ENCODE results near the gene DIAPH2.

Gene DIAPH2

GRCh38 chrX:96982161-96982560 is 297.5 kb downstream of the DIAPH2 start:
- no peak for DNase-seq

GRCh38 chrX:96984538-96984937 is 299.9 kb downstream of the DIAPH2 start:
- no peak for DNase-seq

- DNase-seq = no peak
These were observed 300.4 kb downstream of the DIAPH2 start for GRCh38 chrX:96985046-96985445.

GRCh38 chrX:96987228-96987627 is 302.6 kb downstream of the DIAPH2 start:
- DNase-seq = no peak

GRCh38 chrX:96989830-96990571 is 305.4 kb downstream of the DIAPH2 start:
- no peak for DNase-seq

- DNase-seq = no peak
These were observed 309.5 kb downstream of the DIAPH2 start for GRCh38 chrX:96994093-96994492.

GRCh38 chrX:96997196-96997595 is 312.6 kb downstream of the DIAPH2 start:
- no peak for DNase-seq

- no peak for DNase-seq
These were observed 316.2 kb downstream of the DIAPH2 start for GRCh38 chrX:97000682-97001368.

- DNase-seq = no peak
These were observed 321.5 kb downstream of the DIAPH2 start for GRCh38 chrX:97006167-97006566.

- DNase-seq = no peak
These were observed 324.7 kb downstream of the DIAPH2 start for GRCh38 chrX:97009391-97009790.

- DNase-seq = no peak
These were observed 326.9 kb downstream of the DIAPH2 start for GRCh38 chrX:97011540-97011939.

GRCh38 chrX:97016106-97016505 is 331.5 kb downstream of the DIAPH2 start:
- no peak for DNase-seq

GRCh38 chrX:97021680-97022079 is 337.0 kb downstream of the DIAPH2 start:
- DNase-seq = no peak

GRCh38 chrX:97026406-97026805 is 341.8 kb downstream of the DIAPH2 start:
- DNase-seq = peak; percentile 52

- peak; percentile 24 for DNase-seq
These were observed 342.8 kb downstream of the DIAPH2 start for GRCh38 chrX:97027384-97027922.

- no peak for DNase-seq
These were observed 345.8 kb downstream of the DIAPH2 start for GRCh38 chrX:97030463-97030862.

GRCh38 chrX:97030947-97031346 is 346.3 kb downstream of the DIAPH2 start:
- DNase-seq = no peak

GRCh38 chrX:97039363-97040029 is 354.9 kb downstream of the DIAPH2 start:
- DNase-seq = peak; percentile 12

GRCh38 chrX:97045470-97045869 is 360.8 kb downstream of the DIAPH2 start:
- DNase-seq = no peak

GRCh38 chrX:97046867-97047266 is 362.2 kb downstream of the DIAPH2 start:
- DNase-seq = no peak

- DNase-seq = no peak
These were observed 365.8 kb downstream of the DIAPH2 start for GRCh38 chrX:97050392-97050791.

GRCh38 chrX:97057349-97057909 is 372.8 kb downstream of the DIAPH2 start:
- DNase-seq = peak; percentile 59

- no peak for DNase-seq
These were observed 375.4 kb downstream of the DIAPH2 start for GRCh38 chrX:97060020-97060419.
